ENCODE data around the gene GALNT13.
"Not testable (repeated sequence)": the region's sequence is repeated elsewhere in the genome, so short reads cannot be mapped to it uniquely, and the experiment has no call there.

Gene GALNT13

DNA sequence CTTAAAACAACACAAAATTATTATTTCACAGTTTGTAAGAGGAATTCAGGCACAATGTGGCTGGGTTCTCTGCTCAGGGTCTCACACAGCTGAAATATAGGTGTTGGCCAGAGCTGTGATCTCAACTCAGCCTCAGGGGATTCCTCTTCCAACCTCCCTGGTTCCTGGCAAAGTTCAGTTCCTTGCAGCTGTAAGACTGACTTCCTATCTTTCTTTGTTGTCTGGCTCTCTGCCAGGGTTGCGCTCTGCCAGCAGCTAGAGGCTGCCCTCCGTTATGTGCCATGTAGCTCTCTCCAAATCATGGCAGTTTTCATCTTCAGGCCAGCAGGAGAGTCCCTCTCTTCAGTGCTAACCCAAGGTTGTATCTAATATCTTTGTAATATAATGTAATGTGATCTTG lies 554.3 kb downstream of the GALNT13 start:
- no peak for DNase-seq (ENCODE audit: low read depth)

DNA sequence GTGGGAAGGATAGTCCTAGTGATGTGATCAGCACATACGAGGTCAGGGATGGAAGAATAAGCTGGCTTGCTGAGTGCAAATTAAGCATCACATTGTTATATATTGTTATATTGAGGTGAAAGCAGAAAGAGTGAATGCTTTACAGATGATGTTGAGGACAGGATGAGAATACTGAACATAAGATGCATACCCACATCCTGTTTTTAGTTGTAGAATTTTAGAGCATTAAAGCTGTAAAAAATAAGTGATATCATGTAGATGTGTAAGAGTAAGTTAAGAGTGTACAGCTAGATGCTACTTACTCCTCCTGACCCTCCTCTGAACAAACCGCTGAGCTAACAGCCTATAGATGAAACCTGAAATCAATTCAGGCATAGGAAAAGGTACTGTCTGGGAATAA lies 555.7 kb downstream of the GALNT13 start:
- no peak for DNase-seq (ENCODE audit: low read depth)

GRCh38 chr2:154428022-154428421 lies 556.3 kb downstream of the GALNT13 start:
- DNase-seq (ENCODE audit: low read depth), result no peak

DNA sequence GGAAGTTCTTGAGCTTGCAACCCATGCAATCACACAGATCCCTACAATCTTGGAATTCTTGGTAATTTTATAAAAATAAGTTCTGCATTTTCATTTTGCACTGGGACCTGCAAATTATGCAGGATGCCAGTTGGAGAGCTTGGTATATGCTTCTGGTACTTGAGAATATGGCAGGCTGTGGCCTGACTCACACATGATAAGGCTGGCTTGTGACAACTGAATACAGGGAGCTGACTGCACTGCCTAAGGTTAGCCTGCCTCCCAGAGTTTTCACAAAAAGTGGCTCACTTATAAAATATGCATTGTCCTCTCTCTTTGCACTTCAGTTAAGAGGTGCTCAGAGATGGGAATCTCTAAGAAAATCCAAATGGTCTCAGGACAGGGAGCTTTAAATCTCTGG lies 561.3 kb downstream of the GALNT13 start:
- DNase-seq (ENCODE audit: low read depth), result no peak

DNA sequence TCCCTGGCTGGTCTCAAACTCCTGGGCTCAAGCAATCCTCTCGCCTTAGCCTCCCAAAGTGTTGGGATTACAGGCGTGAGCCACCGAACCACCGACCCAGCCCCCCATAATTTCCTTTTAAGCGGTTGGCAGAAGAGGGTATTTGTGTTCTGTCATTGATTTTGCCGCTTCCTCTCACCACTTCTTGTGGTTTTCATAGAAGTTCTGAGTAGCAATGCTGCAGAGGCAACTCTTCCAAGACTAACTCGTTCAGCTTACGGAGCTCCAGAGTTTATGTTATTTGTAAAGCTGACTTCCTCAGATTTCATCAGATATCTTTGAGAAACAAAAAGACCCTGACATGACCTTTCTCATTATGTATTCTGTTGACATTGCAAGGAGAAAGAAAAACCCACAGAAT lies 565.4 kb downstream of the GALNT13 start:
- no peak for DNase-seq (ENCODE audit: low read depth)

DNA sequence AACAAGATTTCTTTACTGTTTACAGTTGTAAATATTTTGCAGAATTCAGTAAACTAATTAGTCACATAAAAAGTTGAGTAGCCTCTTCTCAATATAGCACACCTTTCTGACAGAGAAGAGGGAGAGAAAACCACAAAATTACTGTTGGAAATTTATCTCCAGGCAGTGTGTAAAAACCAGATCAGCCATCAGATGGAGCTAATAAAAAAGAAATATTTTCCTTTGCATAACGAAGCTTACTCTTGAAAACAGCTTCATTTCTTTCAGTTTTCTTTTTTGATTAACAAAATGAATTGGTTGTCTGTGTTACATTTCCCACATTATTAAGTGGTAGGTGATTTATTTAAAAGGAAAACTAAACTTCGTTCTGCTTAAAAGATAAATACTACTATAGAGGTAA lies 567.4 kb downstream of the GALNT13 start:
- no peak for DNase-seq (ENCODE audit: low read depth)

DNA sequence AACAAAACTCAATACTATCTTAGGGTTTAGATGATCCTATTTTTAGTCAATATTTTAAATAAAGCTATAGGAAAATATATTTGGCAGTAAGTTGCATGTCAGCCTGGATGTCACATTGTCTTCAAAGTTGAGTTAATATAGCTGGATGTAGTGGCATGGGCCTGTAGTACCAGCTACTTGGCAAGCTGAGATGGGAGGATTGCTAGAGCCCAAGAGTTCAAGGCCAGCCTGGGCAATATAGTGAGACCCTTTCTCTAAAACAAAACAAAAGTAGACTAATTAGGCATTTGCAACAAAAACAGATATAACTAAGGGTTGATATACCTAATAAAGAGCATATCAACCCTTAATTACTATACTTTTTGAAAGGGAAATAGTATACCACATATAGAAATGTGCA lies 572.2 kb downstream of the GALNT13 start:
- no peak for DNase-seq (ENCODE audit: low read depth)

- DNase-seq (ENCODE audit: low read depth), result no peak
These were observed 574.6 kb downstream of the GALNT13 start for GRCh38 chr2:154446324-154446723.

DNA sequence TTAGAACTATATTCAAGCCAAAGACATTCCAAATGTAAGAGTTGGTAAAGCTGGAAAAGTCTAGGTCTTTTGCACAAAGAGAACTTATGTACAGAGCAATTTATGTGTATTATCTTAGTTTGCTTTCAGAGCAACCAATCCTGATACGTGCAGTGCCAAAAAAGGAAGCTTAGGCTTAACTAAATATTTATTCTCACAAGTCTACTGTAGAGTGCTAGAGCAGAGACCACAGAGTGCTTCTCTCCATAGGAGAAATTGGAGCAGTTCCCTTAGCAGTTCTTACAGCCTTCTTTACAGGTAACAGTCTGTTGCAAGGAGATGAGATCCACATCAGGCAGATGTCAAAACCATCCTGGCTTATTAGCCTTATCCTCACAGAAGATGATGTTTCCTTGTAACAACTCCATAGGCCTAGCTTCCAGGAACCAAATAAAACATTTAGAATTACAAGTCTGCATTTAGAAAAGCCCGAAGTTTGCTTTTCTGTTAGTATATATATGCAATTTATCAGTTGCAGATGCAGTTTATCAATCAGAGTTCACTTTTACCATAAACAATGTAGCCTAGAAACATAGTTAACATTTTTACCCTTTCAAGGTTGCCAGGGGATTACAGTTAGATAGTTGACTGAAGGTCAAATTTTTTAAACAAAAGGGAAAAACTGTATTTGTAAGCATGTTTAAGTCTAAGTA lies 576.2 kb downstream of the GALNT13 start:
- no peak for DNase-seq (ENCODE audit: low read depth)

DNA sequence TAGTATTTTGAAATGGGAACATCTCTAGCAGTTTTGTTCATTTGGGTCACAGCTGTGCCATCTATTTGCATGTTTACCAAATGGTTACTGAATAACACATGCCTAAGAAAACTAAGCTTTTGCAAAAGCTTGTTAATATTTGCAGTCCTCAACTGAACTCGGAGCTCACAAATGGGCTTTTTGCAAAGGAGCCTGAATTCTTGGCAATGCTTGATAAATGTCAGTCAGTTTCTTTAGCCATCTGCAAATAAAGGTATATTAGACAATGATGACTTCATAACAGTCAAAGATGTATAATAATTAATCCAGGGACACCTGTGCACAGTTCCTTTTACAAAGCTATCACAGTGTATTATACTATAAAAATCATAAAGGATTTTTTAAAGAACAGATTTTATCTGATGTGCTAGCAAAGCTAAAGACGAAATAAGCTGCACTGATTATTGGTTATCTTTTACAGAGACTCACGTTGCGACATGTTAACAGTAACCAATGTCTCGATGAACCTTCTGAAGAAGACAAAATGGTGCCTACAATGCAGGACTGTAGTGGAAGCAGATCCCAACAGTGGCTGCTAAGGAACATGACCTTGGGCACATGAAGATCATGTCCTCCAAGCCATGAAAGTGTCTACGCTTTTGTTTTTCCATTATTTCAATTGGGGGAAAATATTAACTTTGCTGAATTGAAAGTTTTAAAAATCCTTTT lies 578.4 kb downstream of the GALNT13 start:
- DNase-seq (ENCODE audit: low read depth), result no peak

GRCh38 chr2:154452471-154452870 lies 580.7 kb downstream of the GALNT13 start:
- no peak for DNase-seq (ENCODE audit: low read depth)

GRCh38 chr2:154452906-154453493 lies 581.3 kb downstream of the GALNT13 start:
- DNase-seq (ENCODE audit: low read depth), result no peak

DNA sequence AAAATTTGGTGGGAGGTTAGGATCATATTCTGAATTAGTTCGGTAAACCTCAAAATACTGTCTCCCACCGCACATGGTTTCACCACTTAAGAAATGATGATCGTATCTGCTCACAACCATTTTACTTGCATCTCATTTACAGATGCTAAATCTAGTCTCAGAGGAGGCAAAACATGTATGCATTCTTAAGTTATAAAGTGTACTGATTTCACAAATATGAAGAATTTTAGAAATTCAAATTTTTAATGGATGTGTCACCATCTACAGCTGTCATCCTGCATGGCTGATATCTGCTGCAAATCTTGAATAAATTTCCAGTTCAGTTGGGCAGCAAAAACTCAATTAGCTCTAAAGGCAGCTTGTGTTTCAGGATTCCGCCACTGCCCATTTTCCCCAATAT lies 583.4 kb downstream of the GALNT13 start:
- no peak for DNase-seq (ENCODE audit: low read depth)

GRCh38 chr2:154455866-154456265 lies 584.1 kb downstream of the GALNT13 start:
- no peak for DNase-seq (ENCODE audit: low read depth)

- no peak for DNase-seq (ENCODE audit: low read depth)
These were observed 585.6 kb downstream of the GALNT13 start for GRCh38 chr2:154457286-154457685.

- no peak for DNase-seq (ENCODE audit: low read depth)
These were observed 587.6 kb downstream of the GALNT13 start for GRCh38 chr2:154459286-154459685.

DNA sequence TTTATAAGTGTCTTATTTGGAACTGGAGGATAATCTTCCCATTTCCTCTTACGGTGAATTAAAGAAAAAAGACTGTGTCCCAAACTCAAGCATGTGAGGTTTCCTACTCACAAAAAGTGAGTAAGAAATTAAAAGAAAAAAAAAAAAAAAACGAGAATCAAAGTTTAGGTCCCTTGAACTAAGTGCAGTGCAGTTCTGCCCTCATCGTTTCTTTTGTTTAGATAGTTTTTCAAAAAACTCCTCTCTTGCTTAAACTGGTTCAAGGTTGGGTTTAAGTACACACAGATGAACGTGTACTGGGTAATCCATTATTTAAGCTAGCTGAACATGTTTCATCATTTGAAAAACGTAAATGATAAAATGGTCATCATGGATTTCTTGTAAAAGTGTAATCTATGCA lies 590.9 kb downstream of the GALNT13 start:
- no peak for DNase-seq (ENCODE audit: low read depth)

- no peak for DNase-seq (ENCODE audit: low read depth)
These were observed 594.5 kb downstream of the GALNT13 start for GRCh38 chr2:154466226-154466625.

- no peak for DNase-seq (ENCODE audit: low read depth)
These were observed 598.7 kb downstream of the GALNT13 start for GRCh38 chr2:154470376-154470775.

DNA sequence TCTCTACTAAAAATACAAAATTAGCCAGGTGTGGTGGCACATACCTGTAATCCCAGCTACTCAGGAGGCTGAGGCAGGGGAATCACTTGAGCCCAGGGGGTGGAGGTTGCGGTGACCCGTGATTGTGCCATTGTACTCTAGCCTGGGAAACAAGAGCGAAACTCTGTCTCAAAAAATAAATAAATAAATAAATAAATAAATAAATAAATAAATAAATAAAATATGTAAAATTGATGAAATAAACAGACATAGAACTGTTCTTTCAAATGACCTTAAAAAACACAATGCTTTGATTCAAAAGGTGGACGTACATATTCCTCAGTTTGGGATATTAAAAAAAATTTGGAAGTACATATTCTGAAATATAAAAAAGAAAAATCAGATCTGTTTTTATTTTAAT lies 599.8 kb downstream of the GALNT13 start:
- not testable (repeated sequence) for DNase-seq (ENCODE audit: low read depth)

- DNase-seq (ENCODE audit: low read depth), result no peak
These were observed 605.6 kb downstream of the GALNT13 start for GRCh38 chr2:154477319-154477718.

- DNase-seq (ENCODE audit: low read depth), result no peak
These were observed 608.8 kb downstream of the GALNT13 start for GRCh38 chr2:154480521-154480920.

DNA sequence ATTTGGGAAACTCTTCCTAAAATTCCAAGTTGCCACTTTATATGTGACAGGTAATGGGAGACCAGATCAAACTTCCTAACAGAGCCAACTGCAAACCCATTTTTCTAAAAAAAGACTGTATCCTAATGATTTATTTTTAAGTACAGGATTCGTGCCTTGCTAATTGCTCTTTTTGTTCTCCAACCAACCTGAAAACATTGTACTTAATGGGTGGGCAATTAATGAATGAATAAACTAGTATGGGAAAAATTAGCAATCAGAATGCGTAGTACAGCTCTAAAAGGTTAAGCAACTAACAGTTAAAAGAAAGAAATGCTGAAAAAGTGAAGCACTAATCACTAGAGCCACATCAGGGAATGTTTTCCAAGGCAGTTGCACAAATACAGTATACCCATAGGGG lies 609.6 kb downstream of the GALNT13 start:
- DNase-seq (ENCODE audit: low read depth), result no peak
